ENCODE measurements around the gene MACROD1.

Gene MACROD1

GRCh38 chr11:64089915-64090805, 75.8 kb downstream of the MACROD1 start:
- TF ChIP-seq CTCF (IDR thresholded peaks at IDR 0.05; ENCODE audit: low read depth, low read length) = no peak
- in situ Hi-C loops (cut with HindIII; ENCODE audit: low sequenced_read_pairs) = no loop called here
- no peak overlapping the region for H3K4me3 ChIP-seq (ENCODE audit: low read depth, low read length)
- DNase-seq (ENCODE audit: low read depth, low spot score) = no peak

- H3K4me3 ChIP-seq (ENCODE audit: low read depth, low read length) = no peak overlapping the region
- no peak for TF ChIP-seq CTCF (IDR thresholded peaks at IDR 0.05; ENCODE audit: low read depth, low read length)
- in situ Hi-C loops (cut with HindIII; ENCODE audit: low sequenced_read_pairs) = no loop called here
- DNase-seq (ENCODE audit: low read depth, low spot score) = no peak
Measured at GRCh38 chr11:64089493-64089892, 76.4 kb downstream of the MACROD1 start.

- TF ChIP-seq CTCF (IDR thresholded peaks at IDR 0.05; ENCODE audit: low read depth, low read length) = no peak
- in situ Hi-C loops (cut with HindIII; ENCODE audit: low sequenced_read_pairs) = no loop called here
- DNase-seq (ENCODE audit: low read depth, low spot score) = no peak
- no peak overlapping the region for H3K4me3 ChIP-seq (ENCODE audit: low read depth, low read length)
Measured at GRCh38 chr11:64089027-64089360, 76.9 kb downstream of the MACROD1 start.

DNA sequence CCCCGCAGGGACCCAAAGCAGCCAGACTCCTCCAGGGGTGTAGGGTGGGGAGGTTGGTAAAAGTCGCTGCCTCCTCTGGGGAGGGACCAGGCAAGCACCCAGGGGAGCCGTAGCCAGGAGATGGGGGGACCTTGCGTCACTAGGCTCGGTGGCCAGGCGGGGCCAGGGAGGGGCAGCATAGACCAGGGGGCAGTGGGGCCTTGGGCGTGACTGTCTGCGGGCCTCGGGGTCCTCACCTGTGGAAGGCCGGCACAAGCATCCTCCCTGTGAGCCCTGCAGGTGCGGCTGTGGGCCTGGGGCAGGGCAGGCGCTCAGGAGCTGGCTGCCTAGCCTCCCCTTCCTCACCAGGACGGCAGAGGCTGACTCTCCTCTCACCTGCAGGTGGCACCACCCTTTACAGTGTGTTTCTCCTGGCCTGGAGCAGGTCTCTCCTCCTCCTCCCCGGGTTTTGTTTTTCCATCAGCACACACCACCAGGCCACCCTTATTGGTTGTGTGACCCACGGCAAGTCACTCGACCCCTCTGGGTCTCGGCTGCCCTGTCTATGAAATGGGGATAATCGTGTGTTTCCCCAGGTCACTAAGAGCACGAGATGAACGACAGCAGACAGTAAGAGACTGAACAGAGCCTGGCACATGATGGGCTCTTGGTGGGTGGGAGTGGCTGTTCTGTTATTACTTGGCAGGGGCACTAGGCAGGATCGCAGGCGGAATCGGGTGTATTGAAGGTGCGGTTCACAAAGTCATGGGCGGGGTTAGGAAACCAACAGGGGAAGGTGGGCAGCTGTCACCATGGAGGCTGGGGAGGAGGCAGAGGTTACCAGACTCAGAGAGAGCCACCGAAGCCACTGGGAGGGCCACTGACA, 77.5 kb downstream of the MACROD1 start:
- no peak for DNase-seq (ENCODE audit: low read depth, low spot score)
- no peak overlapping the region for H3K4me3 ChIP-seq (ENCODE audit: low read depth, low read length)
- in situ Hi-C loops (cut with HindIII; ENCODE audit: low sequenced_read_pairs) = no loop called here
- TF ChIP-seq CTCF (IDR thresholded peaks at IDR 0.05; ENCODE audit: low read depth, low read length) = peak; percentile 20

DNA sequence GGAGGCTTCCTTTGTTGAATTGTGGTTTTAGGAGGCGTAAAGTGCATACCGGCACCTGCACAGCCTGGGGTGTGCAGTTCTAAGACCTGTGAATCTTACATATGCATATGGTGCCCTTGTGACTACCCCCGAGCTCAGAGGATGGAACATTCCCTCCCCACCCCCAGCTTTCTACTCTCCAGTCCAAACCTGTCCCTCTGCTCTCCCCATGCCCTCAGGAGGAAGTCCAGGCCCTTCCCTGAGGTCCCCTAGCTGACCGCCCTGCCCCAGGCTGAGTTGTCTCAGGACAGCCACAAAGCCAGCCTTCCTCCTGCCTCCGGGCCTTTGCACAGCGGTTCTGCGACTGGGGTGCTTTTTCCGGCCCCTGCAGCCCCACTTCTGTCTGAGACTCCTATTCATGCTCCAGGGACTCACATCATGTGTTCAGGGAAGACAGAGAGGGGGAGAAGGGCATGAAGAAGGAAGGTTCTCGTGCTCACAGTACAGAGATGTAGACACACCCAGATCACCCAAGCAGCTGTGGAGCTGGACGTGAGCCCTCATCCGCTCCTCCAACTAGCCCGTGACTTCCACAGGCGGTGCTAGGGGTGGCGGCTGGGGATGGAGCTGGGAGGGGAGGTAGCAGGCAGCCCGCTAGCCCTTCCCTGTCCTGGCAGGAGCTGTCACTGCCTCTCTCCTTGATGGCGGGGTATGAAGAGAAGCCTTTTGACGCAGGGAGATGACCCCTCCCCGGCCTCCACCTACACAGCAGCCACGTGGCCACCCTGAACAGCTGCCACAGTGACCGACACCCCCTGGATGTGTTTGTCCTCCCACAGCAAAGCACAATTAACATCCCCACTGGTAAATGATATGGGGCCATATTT, 79.4 kb downstream of the MACROD1 start:
- H3K4me3 ChIP-seq (ENCODE audit: low read depth, low read length) = no peak overlapping the region
- no peak for DNase-seq (ENCODE audit: low read depth, low spot score)
- in situ Hi-C loops (cut with HindIII; ENCODE audit: low sequenced_read_pairs) = no loop called here
- TF ChIP-seq CTCF (IDR thresholded peaks at IDR 0.05; ENCODE audit: low read depth, low read length) = no peak

DNA sequence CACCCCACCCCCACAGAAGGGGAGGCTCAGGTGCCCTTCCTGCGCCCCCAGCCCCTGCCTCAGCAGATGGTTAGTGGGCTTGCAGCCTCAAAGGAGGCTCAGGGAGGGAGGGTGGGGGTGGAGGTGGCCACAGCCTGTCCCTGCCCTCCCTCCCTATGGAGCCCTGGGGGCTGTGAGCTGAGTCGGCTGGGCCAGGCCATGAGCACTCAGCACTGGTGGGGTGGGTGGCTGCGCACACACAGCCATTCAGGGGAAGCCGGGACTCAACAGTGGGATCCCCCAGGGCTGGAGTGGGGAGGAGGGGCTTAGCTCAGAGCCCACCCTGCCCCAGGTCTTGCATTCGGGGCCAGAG, 80.0 kb downstream of the MACROD1 start:
- no peak for TF ChIP-seq CTCF (IDR thresholded peaks at IDR 0.05; ENCODE audit: low read depth, low read length)
- no peak overlapping the region for H3K4me3 ChIP-seq (ENCODE audit: low read depth, low read length)
- in situ Hi-C loops (cut with HindIII; ENCODE audit: low sequenced_read_pairs) = no loop called here
- DNase-seq (ENCODE audit: low read depth, low spot score) = no peak

All from astrocyte of the spinal cord (primary cell).